Measurements from ENCODE around the gene ZSCAN5A.

- peak; percentile 14 for TF ChIP-seq CTCF (IDR thresholded peaks at IDR 0.05; ENCODE audit: low read depth, low read length)
- TF ChIP-seq POLR2A (IDR thresholded peaks at IDR 0.05; ENCODE audit: extremely low read depth, insufficient read length), result no peak
- TF ChIP-seq MYC (IDR thresholded peaks at IDR 0.05; ENCODE audit: low read depth, low read length), result no peak
- TF ChIP-seq MAX (IDR thresholded peaks at IDR 0.05; ENCODE audit: low read depth, low read length), result no peak
Observed at GRCh38 chr19:56253737-56254136, 60.9 kb downstream of the ZSCAN5A start.
